HL-60 (cell line): ENCODE measurements around the gene GIMAP2.
A peak's percentile ranks its signal among the peaks of the same experiment; 100 is the strongest.

ENCODE experiments used
- DNase-seq, 2 experiments: peaks; one replicate each; pipeline ENCODE4 v3.0.0-alpha.2; 2010 to 2020; ENCODE audit warnings: low read depth in 1 of 2, low spot score in 1 of 2
- H3K27ac ChIP-seq: fragments of 250-450 bp; sonication (Bioruptor Pico); replicated peaks from 2 replicates; pipeline ENCODE4 v1.5.1; 2020; ENCODE audit warnings: mild to moderate bottlenecking, moderate library complexity
- H3K27me3 ChIP-seq: fragments of 250-450 bp; sonication (Bioruptor Pico); 2 replicates; pipeline ENCODE4 v1.5.1; 2021; ENCODE audit warnings: mild to moderate bottlenecking, moderate library complexity; ENCODE audit not compliant: insufficient read depth, poor library complexity, severe bottlenecking
- H3K4me3 ChIP-seq: replicated peaks from 2 replicates; pipeline ENCODE4 v1.5.1; 2011; ENCODE audit warnings: mild to moderate bottlenecking, control low read depth, low read length; ENCODE audit not compliant: insufficient read depth
- GABPA ChIP-seq: IDR thresholded peaks from 2 replicates; pipeline ENCODE4 v1.6.1; 2012; ENCODE audit warnings: low read depth
- POLR2AphosphoS5 ChIP-seq: IDR thresholded peaks from 2 replicates; pipeline ENCODE4 v1.6.1; 2012; ENCODE audit warnings: low read depth
- SPI1 ChIP-seq: IDR thresholded peaks from 2 replicates; pipeline ENCODE4 v1.6.1; 2012; ENCODE audit warnings: low read depth, mild to moderate bottlenecking, borderline replicate concordance
- long read RNA-seq: library from polyadenylated mRNA; unstranded; transcript quantifications from one replicate; pipeline ENCODE4 v2.0.0, GENCODE V29; 2020
- TF ChIP-seq, protein P1 (sequence below): IDR thresholded peaks from one replicate; pipeline ENCODE4 v1.5.1; 2011; ENCODE audit warnings: low read length, control low read depth, inconsistent platforms; ENCODE audit not compliant: insufficient read depth
- TF ChIP-seq, protein P2 (sequence below): IDR thresholded peaks from 2 replicates; pipeline ENCODE4 v1.6.1; 2012; ENCODE audit warnings: low read depth; ENCODE audit not compliant: insufficient replicate concordance

GIMAP2 gene
- long read RNA-seq, transcript GIMAP2-201 (3 exons, 1,449 nt) = major isoform, 14 of 17 reads
- long read RNA-seq, partial matches to known transcripts = 0 of 17 reads
- long read RNA-seq, other reads (novel, unspliced or antisense) = 3 of 17 reads

DNA sequence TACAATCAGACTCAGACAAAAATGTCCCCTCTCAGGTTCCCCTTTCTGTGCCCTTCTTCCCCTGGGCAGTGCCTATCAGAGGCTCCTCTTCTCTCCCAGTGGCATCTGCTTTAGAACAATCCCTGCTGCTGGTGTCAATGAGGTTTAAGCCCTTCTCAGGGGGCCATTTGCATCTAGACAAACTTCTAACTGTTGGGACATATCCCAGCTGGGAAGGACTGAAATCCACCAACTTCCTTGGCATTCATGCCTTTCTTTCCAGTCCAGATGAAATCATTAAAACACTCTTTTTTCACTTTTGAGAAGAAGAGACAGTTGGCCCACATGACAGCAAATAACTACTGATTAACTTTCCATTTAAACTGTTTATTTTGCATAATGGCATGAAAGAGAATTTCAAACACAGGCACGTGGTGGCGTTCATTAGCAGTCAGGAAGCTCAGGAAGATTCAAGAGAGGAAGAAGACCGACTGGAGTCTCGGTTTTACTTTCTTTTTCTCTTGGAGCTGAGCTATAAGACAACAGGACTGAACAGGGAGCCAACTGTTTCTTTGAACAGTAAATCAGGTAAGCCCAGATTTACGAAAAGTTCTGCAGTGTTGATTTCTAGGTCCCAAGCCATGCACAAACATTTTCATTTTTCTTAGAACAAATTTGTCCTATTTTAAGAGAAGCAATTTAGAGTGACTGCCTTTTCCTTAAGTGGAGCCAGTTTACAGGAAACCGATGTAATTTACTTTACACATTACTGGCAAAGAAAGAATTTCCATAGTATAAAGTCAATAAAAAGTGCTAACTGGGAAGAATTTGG is at the start of gene GIMAP2:
Gene GIMAP2, plus strand, starts transcription at position 488 of the 811 bp plus-strand sequence. CDS start 1,354 bp downstream, outside the sequence.
- no peaks in the 10 kb centered on the region for H3K27me3 ChIP-seq
- peak within 1 kb of the TSS; percentile 74 for H3K27ac ChIP-seq
- TF ChIP-seq GABPA = no peak
- peak; percentile 36; the same call in 1 of the 2 replicates for TF ChIP-seq POLR2AphosphoS5
- TF ChIP-seq, protein P1, sequence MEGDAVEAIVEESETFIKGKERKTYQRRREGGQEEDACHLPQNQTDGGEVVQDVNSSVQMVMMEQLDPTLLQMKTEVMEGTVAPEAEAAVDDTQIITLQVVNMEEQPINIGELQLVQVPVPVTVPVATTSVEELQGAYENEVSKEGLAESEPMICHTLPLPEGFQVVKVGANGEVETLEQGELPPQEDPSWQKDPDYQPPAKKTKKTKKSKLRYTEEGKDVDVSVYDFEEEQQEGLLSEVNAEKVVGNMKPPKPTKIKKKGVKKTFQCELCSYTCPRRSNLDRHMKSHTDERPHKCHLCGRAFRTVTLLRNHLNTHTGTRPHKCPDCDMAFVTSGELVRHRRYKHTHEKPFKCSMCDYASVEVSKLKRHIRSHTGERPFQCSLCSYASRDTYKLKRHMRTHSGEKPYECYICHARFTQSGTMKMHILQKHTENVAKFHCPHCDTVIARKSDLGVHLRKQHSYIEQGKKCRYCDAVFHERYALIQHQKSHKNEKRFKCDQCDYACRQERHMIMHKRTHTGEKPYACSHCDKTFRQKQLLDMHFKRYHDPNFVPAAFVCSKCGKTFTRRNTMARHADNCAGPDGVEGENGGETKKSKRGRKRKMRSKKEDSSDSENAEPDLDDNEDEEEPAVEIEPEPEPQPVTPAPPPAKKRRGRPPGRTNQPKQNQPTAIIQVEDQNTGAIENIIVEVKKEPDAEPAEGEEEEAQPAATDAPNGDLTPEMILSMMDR = no peak
- DNase-seq = peak; percentile 37 to 50
- H3K4me3 ChIP-seq = peak within 1 kb of the TSS; percentile 48

DNA sequence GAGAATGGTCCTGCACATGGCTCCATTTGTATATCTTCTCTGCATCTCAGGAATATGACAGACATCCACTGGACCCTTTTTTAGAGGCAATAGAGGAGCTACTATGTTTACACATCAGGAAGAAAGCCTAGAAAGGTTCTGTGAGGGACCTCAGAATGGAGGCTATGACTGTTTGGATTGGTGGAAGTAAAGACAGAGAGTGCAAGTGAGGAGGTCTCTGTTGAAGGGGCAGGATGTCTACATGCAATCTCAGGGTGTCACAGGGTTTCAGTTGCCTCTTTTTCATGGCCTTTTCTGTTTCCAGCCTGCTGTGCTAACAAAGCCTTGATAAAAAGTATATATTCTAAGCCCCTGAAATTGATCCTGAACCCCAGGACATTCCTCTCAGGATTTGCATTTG is 43.7 kb upstream of the GIMAP2 start:
- H3K27ac ChIP-seq = no peak overlapping the region
- H3K4me3 ChIP-seq = no peak overlapping the region
- H3K27me3 ChIP-seq = no peaks in the 10 kb centered on the region
- no peak for TF ChIP-seq POLR2AphosphoS5
- TF ChIP-seq, protein P2, sequence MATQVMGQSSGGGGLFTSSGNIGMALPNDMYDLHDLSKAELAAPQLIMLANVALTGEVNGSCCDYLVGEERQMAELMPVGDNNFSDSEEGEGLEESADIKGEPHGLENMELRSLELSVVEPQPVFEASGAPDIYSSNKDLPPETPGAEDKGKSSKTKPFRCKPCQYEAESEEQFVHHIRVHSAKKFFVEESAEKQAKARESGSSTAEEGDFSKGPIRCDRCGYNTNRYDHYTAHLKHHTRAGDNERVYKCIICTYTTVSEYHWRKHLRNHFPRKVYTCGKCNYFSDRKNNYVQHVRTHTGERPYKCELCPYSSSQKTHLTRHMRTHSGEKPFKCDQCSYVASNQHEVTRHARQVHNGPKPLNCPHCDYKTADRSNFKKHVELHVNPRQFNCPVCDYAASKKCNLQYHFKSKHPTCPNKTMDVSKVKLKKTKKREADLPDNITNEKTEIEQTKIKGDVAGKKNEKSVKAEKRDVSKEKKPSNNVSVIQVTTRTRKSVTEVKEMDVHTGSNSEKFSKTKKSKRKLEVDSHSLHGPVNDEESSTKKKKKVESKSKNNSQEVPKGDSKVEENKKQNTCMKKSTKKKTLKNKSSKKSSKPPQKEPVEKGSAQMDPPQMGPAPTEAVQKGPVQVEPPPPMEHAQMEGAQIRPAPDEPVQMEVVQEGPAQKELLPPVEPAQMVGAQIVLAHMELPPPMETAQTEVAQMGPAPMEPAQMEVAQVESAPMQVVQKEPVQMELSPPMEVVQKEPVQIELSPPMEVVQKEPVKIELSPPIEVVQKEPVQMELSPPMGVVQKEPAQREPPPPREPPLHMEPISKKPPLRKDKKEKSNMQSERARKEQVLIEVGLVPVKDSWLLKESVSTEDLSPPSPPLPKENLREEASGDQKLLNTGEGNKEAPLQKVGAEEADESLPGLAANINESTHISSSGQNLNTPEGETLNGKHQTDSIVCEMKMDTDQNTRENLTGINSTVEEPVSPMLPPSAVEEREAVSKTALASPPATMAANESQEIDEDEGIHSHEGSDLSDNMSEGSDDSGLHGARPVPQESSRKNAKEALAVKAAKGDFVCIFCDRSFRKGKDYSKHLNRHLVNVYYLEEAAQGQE = no peak
- TF ChIP-seq GABPA = no peak
- TF ChIP-seq SPI1 = no peak
- TF ChIP-seq, protein P1 = no peak
- no peak for DNase-seq

DNA sequence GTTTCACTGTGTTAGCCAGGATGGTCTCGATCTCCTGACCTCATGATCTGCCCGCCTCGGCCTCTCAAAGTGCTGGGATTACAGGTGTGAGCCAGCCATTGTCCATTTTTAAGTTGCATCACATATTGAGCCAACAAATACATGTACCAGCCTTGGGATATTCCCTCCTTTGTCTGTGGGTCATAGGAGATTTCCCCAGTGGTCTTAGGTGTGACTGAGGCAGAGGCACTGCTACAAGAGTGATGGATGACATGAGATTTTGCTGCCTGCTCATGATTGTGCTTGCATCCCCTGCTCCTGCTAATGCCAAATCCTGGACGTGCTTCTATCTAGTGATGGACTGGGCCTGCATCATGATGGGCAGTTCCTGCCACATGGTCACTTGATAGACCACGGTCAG is 42.6 kb upstream of the GIMAP2 start:
- Histone ChIP-seq H3K27me3 (no peaks in the 10 kb centered on the region), H3K4me3 (no peak overlapping the region), H3K27ac (no peak overlapping the region)
- TF ChIP-seq, protein P1 = no peak
- no peak for TF ChIP-seq SPI1
- TF ChIP-seq, protein P2 = no peak
- TF ChIP-seq POLR2AphosphoS5 = no peak
- no peak for TF ChIP-seq GABPA
- no peak for DNase-seq
